Endothelial cell of umbilical vein (primary cell): Measurements from ENCODE around the gene GATA3.

ENCODE experiments used
- POLR2AphosphoS5 ChIP-seq: IDR thresholded peaks from 2 replicates; pipeline ENCODE4 v1.6.1; 2012; ENCODE audit warnings: low read depth, mild to moderate bottlenecking, control low read depth, low read length, moderate library complexity; ENCODE audit not compliant: insufficient read depth
- TF ChIP-seq, protein P1 (sequence below), 2 donors: IDR thresholded peaks; 1 replicate in 1 of 2; 2 replicates in 1 of 2; pipeline ENCODE4 v1.5.1; 2011; ENCODE audit warnings: low read length in 2 of 2, mild to moderate bottlenecking in 2 of 2, moderate library complexity in 2 of 2, control low read depth in 1 of 2, inconsistent platforms in 1 of 2, low read depth in 1 of 2; ENCODE audit not compliant: insufficient read depth in 1 of 2; ENCODE audit errors: extremely low read depth in 1 of 2

DNA sequence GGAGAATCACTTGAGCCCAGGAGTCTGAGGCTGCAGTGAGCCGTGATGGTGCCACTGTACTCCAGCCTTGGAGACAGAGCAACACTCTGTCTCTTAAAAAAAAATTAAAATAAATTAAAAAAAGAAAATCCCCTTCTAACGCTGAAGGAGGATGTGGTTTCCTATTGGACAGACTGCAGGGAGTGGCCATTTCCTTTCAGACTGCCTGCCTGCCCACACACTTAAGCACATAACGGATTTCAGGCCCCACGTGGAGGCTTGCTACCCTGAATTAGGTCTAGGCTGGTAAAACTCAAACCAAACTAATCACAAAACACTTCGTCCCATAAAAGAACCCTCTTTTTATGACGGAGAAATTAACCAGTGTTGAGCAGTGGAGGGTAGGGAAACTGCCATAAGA is 34.0 kb downstream of the GATA3 start:
- TF ChIP-seq, protein P1, sequence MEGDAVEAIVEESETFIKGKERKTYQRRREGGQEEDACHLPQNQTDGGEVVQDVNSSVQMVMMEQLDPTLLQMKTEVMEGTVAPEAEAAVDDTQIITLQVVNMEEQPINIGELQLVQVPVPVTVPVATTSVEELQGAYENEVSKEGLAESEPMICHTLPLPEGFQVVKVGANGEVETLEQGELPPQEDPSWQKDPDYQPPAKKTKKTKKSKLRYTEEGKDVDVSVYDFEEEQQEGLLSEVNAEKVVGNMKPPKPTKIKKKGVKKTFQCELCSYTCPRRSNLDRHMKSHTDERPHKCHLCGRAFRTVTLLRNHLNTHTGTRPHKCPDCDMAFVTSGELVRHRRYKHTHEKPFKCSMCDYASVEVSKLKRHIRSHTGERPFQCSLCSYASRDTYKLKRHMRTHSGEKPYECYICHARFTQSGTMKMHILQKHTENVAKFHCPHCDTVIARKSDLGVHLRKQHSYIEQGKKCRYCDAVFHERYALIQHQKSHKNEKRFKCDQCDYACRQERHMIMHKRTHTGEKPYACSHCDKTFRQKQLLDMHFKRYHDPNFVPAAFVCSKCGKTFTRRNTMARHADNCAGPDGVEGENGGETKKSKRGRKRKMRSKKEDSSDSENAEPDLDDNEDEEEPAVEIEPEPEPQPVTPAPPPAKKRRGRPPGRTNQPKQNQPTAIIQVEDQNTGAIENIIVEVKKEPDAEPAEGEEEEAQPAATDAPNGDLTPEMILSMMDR (IDR thresholded peaks at IDR 0.05; ENCODE audit: extremely low read depth in 1 of 2, insufficient read depth in 1 of 2, low read depth in 1 of 2, low read length in 2 of 2) = no peak
- no peak for TF ChIP-seq POLR2AphosphoS5
